ENCODE measurements around the gene ELAVL4.

Gene ELAVL4

DNA sequence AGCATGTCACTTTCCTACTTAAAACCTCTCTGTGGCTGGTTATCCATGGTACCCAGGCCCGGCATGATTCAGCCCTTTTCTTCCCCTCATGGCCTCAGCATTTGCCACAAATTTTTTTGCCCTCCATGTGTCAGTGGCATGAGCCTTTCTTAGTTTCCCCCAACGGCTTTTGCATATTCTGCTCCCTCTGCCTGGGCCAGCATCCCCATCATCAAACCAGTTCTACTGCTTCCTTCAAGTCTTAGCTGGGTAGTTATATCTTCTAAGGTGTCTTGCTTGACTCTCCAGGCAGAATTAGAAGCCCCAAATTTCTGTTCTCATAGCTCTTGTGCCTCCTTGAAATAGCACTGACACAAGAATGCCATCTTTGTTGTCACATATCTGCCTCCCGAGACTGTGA is 127.9 kb downstream of the ELAVL4 start:
- TF ChIP-seq, protein P1, sequence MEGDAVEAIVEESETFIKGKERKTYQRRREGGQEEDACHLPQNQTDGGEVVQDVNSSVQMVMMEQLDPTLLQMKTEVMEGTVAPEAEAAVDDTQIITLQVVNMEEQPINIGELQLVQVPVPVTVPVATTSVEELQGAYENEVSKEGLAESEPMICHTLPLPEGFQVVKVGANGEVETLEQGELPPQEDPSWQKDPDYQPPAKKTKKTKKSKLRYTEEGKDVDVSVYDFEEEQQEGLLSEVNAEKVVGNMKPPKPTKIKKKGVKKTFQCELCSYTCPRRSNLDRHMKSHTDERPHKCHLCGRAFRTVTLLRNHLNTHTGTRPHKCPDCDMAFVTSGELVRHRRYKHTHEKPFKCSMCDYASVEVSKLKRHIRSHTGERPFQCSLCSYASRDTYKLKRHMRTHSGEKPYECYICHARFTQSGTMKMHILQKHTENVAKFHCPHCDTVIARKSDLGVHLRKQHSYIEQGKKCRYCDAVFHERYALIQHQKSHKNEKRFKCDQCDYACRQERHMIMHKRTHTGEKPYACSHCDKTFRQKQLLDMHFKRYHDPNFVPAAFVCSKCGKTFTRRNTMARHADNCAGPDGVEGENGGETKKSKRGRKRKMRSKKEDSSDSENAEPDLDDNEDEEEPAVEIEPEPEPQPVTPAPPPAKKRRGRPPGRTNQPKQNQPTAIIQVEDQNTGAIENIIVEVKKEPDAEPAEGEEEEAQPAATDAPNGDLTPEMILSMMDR (conservative IDR thresholded peaks at IDR 0.05; ENCODE audit: low read length) = no peak
- DNase-seq (ENCODE audit: low read depth) = no peak
- no peak overlapping the region for H3K4me3 ChIP-seq (ENCODE audit: low read length)

GRCh38 chr1:50237056-50237455 is 128.3 kb downstream of the ELAVL4 start:
- no peak overlapping the region for H3K4me3 ChIP-seq (ENCODE audit: low read length)
- TF ChIP-seq, protein P1 (conservative IDR thresholded peaks at IDR 0.05; ENCODE audit: low read length) = no peak
- DNase-seq (ENCODE audit: low read depth) = no peak

DNA sequence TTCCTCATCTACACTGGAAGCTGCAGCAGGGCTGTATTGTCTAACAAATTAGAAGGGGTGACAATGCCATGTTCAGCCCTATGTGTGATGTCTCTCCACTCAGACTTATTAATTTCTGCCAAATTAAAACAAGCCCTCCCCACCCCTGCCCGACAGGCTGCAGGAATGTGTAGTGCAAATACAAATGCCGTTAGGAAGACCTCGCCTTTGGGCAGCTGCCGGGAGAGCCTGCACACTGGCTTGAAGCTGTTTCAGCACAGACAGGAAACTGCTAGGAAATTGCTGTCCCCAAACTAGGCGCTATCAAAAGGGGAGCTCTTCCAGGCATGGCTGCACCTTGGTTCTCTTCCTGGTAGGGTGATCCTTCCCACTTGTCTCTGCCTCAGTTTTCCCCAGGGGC is 135.2 kb downstream of the ELAVL4 start:
- DNase-seq (ENCODE audit: low read depth) = no peak
- no peak overlapping the region for H3K4me3 ChIP-seq (ENCODE audit: low read length)
- TF ChIP-seq, protein P1 (conservative IDR thresholded peaks at IDR 0.05; ENCODE audit: low read length) = no peak

GRCh38 chr1:50246869-50247268 is 138.1 kb downstream of the ELAVL4 start:
- no peak overlapping the region for H3K4me3 ChIP-seq (ENCODE audit: low read length)
- DNase-seq (ENCODE audit: low read depth) = no peak
- TF ChIP-seq, protein P1 (conservative IDR thresholded peaks at IDR 0.05; ENCODE audit: low read length) = no peak

DNA sequence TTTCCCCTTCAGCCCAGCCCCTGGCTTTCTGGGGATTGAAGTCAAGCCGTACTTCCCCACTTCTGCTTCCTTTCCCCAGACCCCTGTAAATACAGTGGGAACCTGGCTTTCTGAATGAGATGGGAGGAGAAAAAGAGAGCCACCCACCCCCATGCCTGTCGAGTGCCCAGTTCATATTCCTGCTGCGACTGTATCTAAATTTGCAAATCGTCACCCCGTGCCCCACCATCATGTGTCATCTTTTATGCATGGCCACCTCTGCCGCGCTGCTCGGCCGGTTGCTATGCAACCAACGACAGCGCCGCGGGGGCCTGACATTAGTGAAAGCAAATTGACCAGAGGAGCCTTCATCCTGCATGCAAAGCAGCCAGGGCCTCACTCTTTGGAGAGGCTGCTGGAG is 143.0 kb downstream of the ELAVL4 start:
- no peak overlapping the region for H3K4me3 ChIP-seq (ENCODE audit: low read length)
- no peak for DNase-seq (ENCODE audit: low read depth)
- TF ChIP-seq, protein P1 (conservative IDR thresholded peaks at IDR 0.05; ENCODE audit: low read length) = no peak

DNA sequence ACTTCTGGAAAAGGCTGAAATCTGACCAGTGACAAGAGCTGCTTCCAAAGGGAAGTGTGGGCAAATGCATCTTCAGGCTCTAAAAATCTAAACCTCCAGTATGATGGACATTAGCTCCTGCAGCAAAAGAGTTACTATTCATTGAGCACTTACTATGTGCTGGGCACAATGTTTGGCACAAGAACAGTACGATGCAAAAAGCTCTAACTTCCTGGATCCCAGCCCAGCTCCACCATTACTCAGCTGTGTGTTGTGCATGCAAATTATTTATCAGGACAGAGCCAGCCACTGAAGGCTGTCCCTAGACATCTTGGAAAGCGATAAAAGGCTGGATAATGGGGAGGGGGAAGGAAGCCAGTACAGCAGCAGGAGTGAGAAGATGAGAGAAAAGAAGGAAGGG is 143.5 kb downstream of the ELAVL4 start:
- no peak for DNase-seq (ENCODE audit: low read depth)
- TF ChIP-seq, protein P1 (conservative IDR thresholded peaks at IDR 0.05; ENCODE audit: low read length) = no peak
- H3K4me3 ChIP-seq (ENCODE audit: low read length) = no peak overlapping the region
